GM12878 (cell line): ENCODE data around the gene DNAJA1. TPM values are rescaled to one million over a fixed set of nuclear protein-coding genes. Genes with fewer than 3 reads are reported as not detected.

ENCODE experiments used
- ATAC-seq: fragments of 200-7000 bp; cut with Tn5 transposase; 3 replicates; pipeline ENCODE4 v1.9.1; 2020; ENCODE audit warnings: mild to moderate bottlenecking, moderate library complexity
- BruUV-seq: library from RNA; stranded (reverse); fragments of 400-500 nt; replicated peaks from 2 replicates; lab custom pipeline; 2021; lab: Mats Ljungman, UMichigan
- CTCF ChIA-PET: fragments of 300-600 bp; sonication (Branson Sonifier 250); formaldehyde crosslinking; extraction: SDS; loops from one replicate; lab custom pipeline; 2021; ENCODE audit warnings: inconsistent platforms; lab: Yijun Ruan, JAX
- POLR2A ChIA-PET: fragments of 350-600 bp; formaldehyde crosslinking; extraction: SDS; loops from one replicate; lab custom pipeline; 2021; ENCODE audit warnings: inconsistent platforms; lab: Charles Lee
- RAD21 ChIA-PET: fragments of 300-600 bp; sonication (Branson Sonifier 250); formaldehyde crosslinking; loops from one replicate; lab custom pipeline; 2023; ENCODE audit warnings: antibody characterized with exemption; ENCODE audit not compliant: unreplicated experiment; lab: Charles Lee
- SMC1A ChIA-PET: fragments of 300-600 bp; sonication (Branson Sonifier 250); formaldehyde crosslinking; loops from one replicate; lab custom pipeline; 2023; ENCODE audit not compliant: unreplicated experiment, uncharacterized antibody; lab: Charles Lee
- DNase-seq: peaks from one replicate; pipeline ENCODE4 v3.0.0-alpha.2; 2011; ENCODE audit warnings: low read depth, low spot score
- FAIRE-seq: peaks from 3 replicates; lab custom pipeline; 2011; peaks lifted over from hg19 to GRCh38; lab: Jason Lieb, UNC
- H2AFZ ChIP-seq: 2 replicates; pipeline ENCODE4 v1.6.0; 2011; ENCODE audit warnings: low read depth, low read length, control low read depth; ENCODE audit not compliant: control insufficient read depth
- H3K27ac ChIP-seq: 2 replicates; pipeline ENCODE4 v1.5.1; 2011; ENCODE audit warnings: control low read depth; ENCODE audit not compliant: control insufficient read depth, insufficient read depth
- H3K27me3 ChIP-seq, 2 experiments: replicated peaks in 1 of 2; 2 replicates each; pipeline versions ENCODE4 v1.6.0 to v1.6.1; 2011; ENCODE audit warnings: low read length in 1 of 2; ENCODE audit not compliant: control insufficient read depth in 2 of 2, insufficient read depth in 2 of 2
- H3K36me3 ChIP-seq, 2 experiments: 2 replicates each; pipeline ENCODE4 v1.5.1; 2011; ENCODE audit warnings: low read length in 1 of 2; ENCODE audit not compliant: control insufficient read depth in 2 of 2, insufficient read depth in 2 of 2
- H3K4me1 ChIP-seq: 2 replicates; pipeline ENCODE4 v1.6.1; 2011; ENCODE audit warnings: mild to moderate bottlenecking, low read length, moderate library complexity, mixed read lengths; ENCODE audit not compliant: control insufficient read depth, insufficient read depth
- H3K4me2 ChIP-seq: 2 replicates; pipeline ENCODE4 v1.6.0; 2011; ENCODE audit warnings: control low read depth; ENCODE audit not compliant: control insufficient read depth, insufficient read depth
- H3K4me3 ChIP-seq: fragments of 200-600 bp; sonication (generic); 2 replicates; pipeline ENCODE4 v1.5.1; 2016
- H3K79me2 ChIP-seq: 2 replicates; pipeline ENCODE4 v1.6.0; 2011; ENCODE audit warnings: low read length; ENCODE audit not compliant: control insufficient read depth, insufficient read depth
- H3K9ac ChIP-seq: 2 replicates; pipeline ENCODE4 v1.8.0; 2011; ENCODE audit warnings: low read length, control low read depth, mixed read lengths; ENCODE audit not compliant: control insufficient read depth, insufficient read depth
- H3K9me3 ChIP-seq: replicated peaks from 3 replicates; pipeline ENCODE4 v1.5.1; 2011; ENCODE audit warnings: mild to moderate bottlenecking, low read length; ENCODE audit not compliant: control insufficient read depth, insufficient read depth
- H4K20me1 ChIP-seq: 2 replicates; pipeline ENCODE4 v1.6.0; 2011; ENCODE audit not compliant: control insufficient read depth, insufficient read depth
- EP300 ChIP-seq, 2 experiments: fragments of 150-350 bp in 1 of 2; IDR thresholded peaks; 2 replicates each; pipeline ENCODE4 v1.6.1; 2011 to 2012; ENCODE audit warnings: low read depth in 2 of 2, low read length in 2 of 2, borderline replicate concordance in 1 of 2, improper control_type of control experiment in 1 of 2, inconsistent platforms in 1 of 2; ENCODE audit not compliant: control insufficient read depth in 1 of 2
- SMAD5 ChIP-seq: IDR thresholded peaks from 2 replicates; pipeline ENCODE4 v1.6.1; 2016; ENCODE audit warnings: antibody characterized with exemption, low read depth
- WGBS: methylation state at CpG from one replicate; pipeline ENCODE4 v1.1.6; 2016; ENCODE audit warnings: low lambda C conversion rate; ENCODE audit not compliant: insufficient replicate concordance, insufficient coverage; ENCODE audit errors: missing lambda C conversion rate; 5-methylcytosine and 5-hydroxymethylcytosine counted together
- in situ Hi-C: fragments of 300-500 bp; cut with MboI; formaldehyde crosslinking; loops from 9 replicates; pipeline ENCODE4 v1.14.3; 2018; ENCODE audit warnings: mixed read lengths
- intact Hi-C: fragments of 100-400 bp; cut with micrococcal nuclease; formaldehyde crosslinking; loops from one replicate; pipeline ENCODE4 v1.14.2; 2022; ENCODE audit not compliant: unreplicated experiment
- polyA plus RNA-seq, 11 experiments: library from polyadenylated mRNA; depleted of rRNA in 4 of 11; unstranded in 6 of 11; stranded (reverse) in 5 of 11; fragments of >200 nt; fragmentation: Nextera tagmentation in 4 of 11; fragmentation: Illumina TruSeq in 1 of 11; extraction: Ambion mirVana in 4 of 11; extraction: Trizol in 1 of 11; gene quantifications; 1 replicate in 1 of 11; 2 replicates in 10 of 11; pipeline versions ENCODE4 v1.2.1 to v1.2.3, GENCODE V29; 2011 to 2016; ENCODE audit warnings: inconsistent platforms in 2 of 11, missing spikeins in 2 of 11, low read depth in 1 of 11
- total RNA-seq, 4 experiments: library from RNA; depleted of rRNA in 3 of 4; stranded (reverse); fragments of >200 nt in 3 of 4; fragmentation: Illumina TruSeq in 1 of 4; extraction: Trizol in 1 of 4; gene quantifications; 2 replicates each; pipeline versions ENCODE4 v1.2.1 to v1.2.3, GENCODE V29; 2013 to 2021
- TF ChIP-seq, protein P1 (sequence below): fragments of 450-650 bp; IDR thresholded peaks from 2 replicates; pipeline ENCODE4 v1.6.1; 2017; ENCODE audit warnings: mild to moderate bottlenecking, low read depth, inconsistent platforms; ENCODE audit not compliant: poor library complexity, severe bottlenecking

DNAJA1 gene
- total and polyA plus RNA-seq, 10 of the 15 experiments (the other 5 are each of a cell fraction or from before 2014, with no cell fraction given), result 69.7 to 206 (median 146) TPM

DNA sequence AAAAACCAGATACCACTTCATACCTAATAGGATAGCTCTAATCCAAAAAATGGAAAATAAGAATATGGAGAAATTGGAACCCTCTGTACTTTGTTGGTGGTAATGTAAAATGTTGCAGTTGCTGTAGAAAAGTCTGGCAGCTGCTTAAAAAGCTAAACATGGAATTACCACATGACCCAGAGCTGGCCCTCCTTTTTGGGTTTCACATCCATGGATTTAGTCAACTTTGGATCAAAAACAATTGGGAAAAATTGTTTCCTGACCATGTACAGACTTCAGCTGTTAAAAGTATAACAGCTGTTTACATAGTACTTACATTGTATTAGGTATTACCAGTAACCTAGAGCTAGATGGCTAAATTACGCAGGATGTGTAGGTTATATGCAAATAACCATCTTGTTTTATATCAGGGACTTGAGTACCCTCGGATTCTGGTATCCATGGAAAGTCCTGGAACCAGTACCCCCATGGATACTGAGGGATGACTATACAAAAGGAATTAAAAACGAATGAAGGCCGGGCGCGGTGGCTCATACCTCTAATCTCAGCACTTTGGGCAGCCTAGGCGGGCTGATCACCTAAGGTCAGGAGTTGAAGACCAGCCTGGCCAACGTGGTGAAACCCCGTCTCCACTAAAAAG, 15.8 kb downstream of the DNAJA1 start:
- no peaks in the 10 kb centered on the region for H3K27me3 ChIP-seq
- no peak overlapping the region for H3K27ac ChIP-seq
- no peaks in the 10 kb centered on the region for H3K79me2 ChIP-seq
- H3K4me1 ChIP-seq, result peaks cover 6% of the 10 kb centered on the region
- ChIA-PET POLR2A (interaction anchor here (0.6 to 5.3 kb wide), 3 partner anchors 14 to 41 kb away, joined by 3 to 39 read pairs (median 6); partner anchors contain the start of genes DNAJA1 and SMU1), CTCF (interaction anchor here (1.2 kb wide), 1 partner anchor 14 kb away, joined by 4 read pairs; no protein-coding TSS in a partner anchor), SMC1A (interaction anchor here (0.6 to 4.0 kb wide), 8 partner anchors 12 to 241 kb away, joined by 3 to 17 read pairs (median 4); no protein-coding TSS in a partner anchor), RAD21 (interaction anchor here (0.6 kb wide), 1 partner anchor 239 kb away, joined by 3 read pairs; no protein-coding TSS in a partner anchor)
- ATAC-seq (no peak), DNase-seq (no peak), FAIRE-seq (no peak)
- TF ChIP-seq SMAD5 (peak; percentile 19; the same call in 1 of the 2 replicates), EP300 (IDR thresholded peaks at IDR 0.05; ENCODE audit: borderline replicate concordance in 1 of 2, control insufficient read depth in 1 of 2, low read depth in 2 of 2, low read length in 2 of 2) (no peak)
- in situ Hi-C loops, result no loop called here
- H3K36me3 ChIP-seq, result peaks cover 3 to 14% of the 10 kb centered on the region in 2 experiments
- intact Hi-C loops, result no loop called here
- H3K4me2 ChIP-seq, result no peak overlapping the region
- no peak overlapping the region for H3K4me3 ChIP-seq
- H3K9me3 ChIP-seq, result no peaks in the 10 kb centered on the region
- BruUV-seq, result no TSS peak
- no peaks in the 10 kb centered on the region for H4K20me1 ChIP-seq
- WGBS, result 89% methylated on average over 9 of the region's 9 CpGs
- H3K9ac ChIP-seq, result no peak overlapping the region
- no peak overlapping the region for H2AFZ ChIP-seq

DNA sequence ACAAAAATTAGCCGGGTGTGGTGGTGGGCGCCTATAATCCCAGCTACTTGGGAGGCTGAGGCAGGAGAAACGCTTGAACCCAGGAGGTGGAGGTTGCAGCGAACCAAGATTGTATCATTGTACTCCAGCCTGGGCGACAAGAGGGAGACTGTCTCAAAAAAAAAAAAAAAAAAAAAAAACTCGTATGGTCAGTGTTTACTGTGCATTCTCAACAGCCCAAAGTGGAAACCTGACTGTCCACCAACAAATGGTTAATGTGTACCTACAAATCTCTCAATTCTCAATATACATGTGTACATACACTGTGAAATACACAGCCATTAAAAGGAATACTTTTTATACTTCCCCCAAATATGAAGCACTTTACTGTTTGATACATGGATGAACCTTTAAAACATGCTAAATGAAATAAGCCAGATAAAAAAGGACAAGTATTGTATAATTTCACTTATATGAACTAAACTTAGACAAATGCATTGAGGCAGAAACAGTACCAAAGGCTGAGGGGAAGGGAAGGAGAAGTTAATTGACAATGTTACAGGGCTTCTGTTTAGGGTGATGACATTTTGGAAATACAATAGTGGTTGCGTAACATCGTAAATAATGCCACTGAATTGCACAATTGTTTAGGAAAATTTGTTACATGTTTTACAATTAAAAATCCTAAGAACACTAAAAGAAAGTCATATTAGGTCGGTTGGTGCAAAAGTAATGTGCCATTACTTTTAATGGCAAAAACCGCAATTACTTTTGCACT, 16.5 kb downstream of the DNAJA1 start:
- ChIA-PET CTCF (interaction anchor here (1.2 kb wide), 1 partner anchor 15 kb away, joined by 4 read pairs; no protein-coding TSS in a partner anchor), RAD21 (interaction anchor here (0.6 kb wide), 1 partner anchor 239 kb away, joined by 3 read pairs; no protein-coding TSS in a partner anchor), SMC1A (interaction anchor here (0.8 to 4.0 kb wide), 3 partner anchors 13 to 37 kb away, joined by 3 to 10 read pairs (median 7); no protein-coding TSS in a partner anchor), POLR2A (interaction anchor here (1.0 to 5.3 kb wide), 2 partner anchors 13 to 14 kb away, joined by 3 to 39 read pairs; partner anchors contain the start of gene DNAJA1)
- intact Hi-C loops, result no loop called here
- no peak for DNase-seq
- no peak overlapping the region for H3K9ac ChIP-seq
- TF ChIP-seq, protein P1, sequence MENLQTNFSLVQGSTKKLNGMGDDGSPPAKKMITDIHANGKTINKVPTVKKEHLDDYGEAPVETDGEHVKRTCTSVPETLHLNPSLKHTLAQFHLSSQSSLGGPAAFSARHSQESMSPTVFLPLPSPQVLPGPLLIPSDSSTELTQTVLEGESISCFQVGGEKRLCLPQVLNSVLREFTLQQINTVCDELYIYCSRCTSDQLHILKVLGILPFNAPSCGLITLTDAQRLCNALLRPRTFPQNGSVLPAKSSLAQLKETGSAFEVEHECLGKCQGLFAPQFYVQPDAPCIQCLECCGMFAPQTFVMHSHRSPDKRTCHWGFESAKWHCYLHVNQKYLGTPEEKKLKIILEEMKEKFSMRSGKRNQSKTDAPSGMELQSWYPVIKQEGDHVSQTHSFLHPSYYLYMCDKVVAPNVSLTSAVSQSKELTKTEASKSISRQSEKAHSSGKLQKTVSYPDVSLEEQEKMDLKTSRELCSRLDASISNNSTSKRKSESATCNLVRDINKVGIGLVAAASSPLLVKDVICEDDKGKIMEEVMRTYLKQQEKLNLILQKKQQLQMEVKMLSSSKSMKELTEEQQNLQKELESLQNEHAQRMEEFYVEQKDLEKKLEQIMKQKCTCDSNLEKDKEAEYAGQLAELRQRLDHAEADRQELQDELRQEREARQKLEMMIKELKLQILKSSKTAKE, result no peak
- peak; percentile 10; the same call in 1 of the 2 replicates for TF ChIP-seq SMAD5
- no peaks in the 10 kb centered on the region for H4K20me1 ChIP-seq
- FAIRE-seq, result no peak
- H3K4me2 ChIP-seq, result no peak overlapping the region
- H3K27me3 ChIP-seq, result no peaks in the 10 kb centered on the region
- no TSS peak for BruUV-seq
- H3K4me1 ChIP-seq, result peaks cover 6% of the 10 kb centered on the region
- H3K79me2 ChIP-seq, result no peaks in the 10 kb centered on the region
- no peak overlapping the region for H2AFZ ChIP-seq
- ATAC-seq, result no peak
- in situ Hi-C loops, result no loop called here
- no peak overlapping the region for H3K27ac ChIP-seq
- H3K9me3 ChIP-seq, result no peaks in the 10 kb centered on the region
- H3K4me3 ChIP-seq, result no peak overlapping the region
- WGBS, result 88% methylated on average over 10 of the region's 10 CpGs
- peaks cover 3 to 17% of the 10 kb centered on the region in 2 experiments for H3K36me3 ChIP-seq
